HCT116 (cell line): ENCODE results near the gene ARMC2. TPM values are rescaled to one million over a fixed set of nuclear protein-coding genes. Genes with fewer than 3 reads are reported as not detected.

Experiments
- ATAC-seq: fragments of 200-7000 bp; cut with Tn5 transposase; 2 replicates; pipeline ENCODE4 v1.9.1; 2020; ENCODE audit warnings: mild to moderate bottlenecking, moderate library complexity
- BruUV-seq: library from RNA; stranded (reverse); fragments of 400-500 nt; replicated peaks from 2 replicates; lab custom pipeline; 2021; lab: Mats Ljungman, UMichigan
- CTCF ChIA-PET: fragments of 300-600 bp; sonication (Branson Sonifier 250); formaldehyde crosslinking; loops from one replicate; lab custom pipeline; 2021; ENCODE audit warnings: antibody characterized with exemption; lab: Charles Lee
- POLR2A ChIA-PET: fragments of 300-600, 350-600 bp; sonication (Branson Sonifier 250); formaldehyde crosslinking; loops from one replicate; lab custom pipeline; 2021; ENCODE audit warnings: antibody characterized with exemption; lab: Charles Lee
- RAD21 ChIA-PET, 2 experiments: fragments of 300-600 bp; sonication (Branson Sonifier 250); formaldehyde crosslinking; loops; one replicate each; lab custom pipeline; 2023; ENCODE audit warnings: low total read pairs in 2 of 2; ENCODE audit not compliant: uncharacterized antibody in 2 of 2, unreplicated experiment in 2 of 2, low non-redundant PET in 1 of 2; lab: Charles Lee
- DNase-seq: peaks from one replicate; pipeline ENCODE4 v3.0.0-alpha.2; 2010; ENCODE audit warnings: low read depth, low spot score
- H2AFZ ChIP-seq: fragments of 200-600 bp; shearing (Covaris generic), sonication (generic); 2 replicates; pipeline ENCODE4 v1.6.1; 2017; ENCODE audit warnings: low read depth, mixed run types, mixed read lengths, antibody characterized with exemption, low read length; ENCODE audit not compliant: poor library complexity, severe bottlenecking
- H3K27ac ChIP-seq: 2 replicates; pipeline ENCODE4 v1.5.1; 2012; ENCODE audit warnings: low read depth, low read length
- H3K27me3 ChIP-seq: fragments of 200-600 bp; sonication (generic); 2 replicates; pipeline ENCODE4 v1.6.1; 2016; ENCODE audit warnings: mixed run types, low read length, mixed read lengths; ENCODE audit not compliant: insufficient read depth
- H3K36me3 ChIP-seq, 2 experiments: fragments of 200-500 bp in 1 of 2; fragments of 200-600 bp in 1 of 2; sonication (Bioruptor generic) in 1 of 2; sonication (generic) in 1 of 2; 2 replicates each; pipeline versions ENCODE4 v1.5.1 to v1.6.1; 2014 to 2016; ENCODE audit warnings: low read length in 2 of 2, inconsistent platforms in 1 of 2, mixed read lengths in 1 of 2, mixed run types in 1 of 2; ENCODE audit not compliant: insufficient read depth in 2 of 2, control insufficient read depth in 1 of 2
- H3K4me1 ChIP-seq, 2 experiments: fragments of 200-600 bp in 1 of 2; sonication (generic) in 1 of 2; 2 replicates each; pipeline versions ENCODE4 v1.5.1 to v1.6.1; 2012 to 2017; ENCODE audit warnings: low read length in 2 of 2, inconsistent platforms in 1 of 2, mild to moderate bottlenecking in 1 of 2, mixed read lengths in 1 of 2, mixed run types in 1 of 2, moderate library complexity in 1 of 2; ENCODE audit not compliant: insufficient read depth in 2 of 2, control insufficient read depth in 1 of 2
- H3K4me2 ChIP-seq: fragments of 200-600 bp; sonication (generic); 2 replicates; pipeline ENCODE4 v1.6.1; 2017; ENCODE audit warnings: mixed run types, low read length, mixed read lengths
- H3K4me3 ChIP-seq, 2 experiments: fragments of 200-600 bp in 1 of 2; sonication (generic) in 1 of 2; replicated peaks in 1 of 2; 2 replicates each; pipeline ENCODE4 v1.5.1; 2011 to 2016; ENCODE audit warnings: low read length in 2 of 2, control low read depth in 1 of 2, low read depth in 1 of 2, mild to moderate bottlenecking in 1 of 2, mixed read lengths in 1 of 2, mixed run types in 1 of 2
- H3K79me2 ChIP-seq: fragments of 200-600 bp; sonication (generic); 2 replicates; pipeline ENCODE4 v1.6.1; 2017; ENCODE audit warnings: mild to moderate bottlenecking, mixed run types, low read length, moderate library complexity, mixed read lengths; ENCODE audit not compliant: insufficient read depth
- H3K9ac ChIP-seq: fragments of 200-600 bp; sonication (generic); 2 replicates; pipeline ENCODE4 v1.6.1; 2016; ENCODE audit warnings: low read length, mixed read lengths
- H3K9me2 ChIP-seq: fragments of 200-600 bp; sonication (generic), shearing (Covaris generic); 2 replicates; pipeline ENCODE4 v1.6.1; 2017; ENCODE audit warnings: mixed run types, mild to moderate bottlenecking, moderate library complexity; ENCODE audit not compliant: insufficient read depth
- H3K9me3 ChIP-seq, 2 experiments: fragments of 200-500 bp in 1 of 2; fragments of 200-600 bp in 1 of 2; sonication (Bioruptor generic) in 1 of 2; sonication (generic) in 1 of 2; 2 replicates each; pipeline ENCODE4 v1.6.1; 2014 to 2017; ENCODE audit warnings: low read length in 2 of 2, mixed read lengths in 2 of 2, inconsistent platforms in 1 of 2, low read depth in 1 of 2, mild to moderate bottlenecking in 1 of 2, mixed run types in 1 of 2, moderate library complexity in 1 of 2; ENCODE audit not compliant: control insufficient read depth in 1 of 2, insufficient read depth in 1 of 2
- H4K20me1 ChIP-seq: fragments of 200-600 bp; sonication (generic), shearing (Covaris generic); 2 replicates; pipeline ENCODE4 v1.6.1; 2017; ENCODE audit warnings: mixed run types, mild to moderate bottlenecking, moderate library complexity; ENCODE audit not compliant: insufficient read depth
- JUND ChIP-seq: IDR thresholded peaks from 2 replicates; pipeline ENCODE4 v1.6.1; 2012
- MAX ChIP-seq: IDR thresholded peaks from 2 replicates; pipeline ENCODE4 v1.6.1; 2012
- RAD21 ChIP-seq: IDR thresholded peaks from 2 replicates; pipeline ENCODE4 v1.6.1; 2012; ENCODE audit warnings: low read depth, mild to moderate bottlenecking
- SIN3A ChIP-seq: IDR thresholded peaks from 2 replicates; pipeline ENCODE4 v1.6.1; 2012; ENCODE audit warnings: low read depth
- SP1 ChIP-seq: IDR thresholded peaks from 2 replicates; pipeline ENCODE4 v1.6.1; 2012; ENCODE audit warnings: low read depth
- TCF7L2 ChIP-seq: IDR thresholded peaks from 2 replicates; pipeline ENCODE4 v1.7.0; 2011; ENCODE audit warnings: borderline replicate concordance, inconsistent platforms; ENCODE audit not compliant: insufficient read depth, insufficient read length; ENCODE audit errors: extremely low read depth
- ZBTB33 ChIP-seq: IDR thresholded peaks from 2 replicates; pipeline ENCODE4 v1.6.1; 2011; ENCODE audit warnings: mild to moderate bottlenecking, low read length, moderate library complexity; ENCODE audit not compliant: insufficient replicate concordance; ENCODE audit errors: extremely low read depth
- intact Hi-C: fragments of 100-400 bp; cut with micrococcal nuclease; formaldehyde crosslinking; loops from 2 replicates; pipeline ENCODE4 v1.10.0; 2022
- total RNA-seq: library from RNA; stranded (reverse); gene quantifications from one replicate; pipeline ENCODE4 v1.2.1, GENCODE V29; 2021; ENCODE audit not compliant: unreplicated experiment

The ARMC2 gene
- total RNA-seq, 1 experiment from 2014 or later = 3.6 TPM

- no peak overlapping the region for H3K27ac ChIP-seq
- TF ChIP-seq ZBTB33 (no peak), SIN3A (no peak), RAD21 (peak; percentile 15; the same call in 1 of the 2 replicates), JUND (no peak), TCF7L2 (no peak), MAX (no peak), SP1 (no peak)
- H3K9me2 ChIP-seq = no peaks in the 10 kb centered on the region
- H3K9me3 ChIP-seq = no peaks in the 10 kb centered on the region
- RAD21 ChIA-PET = no interaction called here
- CTCF ChIA-PET = no interaction called here
- POLR2A ChIA-PET = no interaction called here
- no TSS peak for BruUV-seq
- no peaks in the 10 kb centered on the region for H3K27me3 ChIP-seq
- no peak overlapping the region for H2AFZ ChIP-seq
- intact Hi-C loops = no loop called here
- H3K79me2 ChIP-seq = no peaks in the 10 kb centered on the region
- no peaks in the 10 kb centered on the region for H4K20me1 ChIP-seq
- H3K9ac ChIP-seq = no peak overlapping the region
- DNase-seq (no peak), ATAC-seq (no peak)
- no peak overlapping the region for H3K4me2 ChIP-seq
- H3K36me3 ChIP-seq = no peaks in the 10 kb centered on the region
- no peak overlapping the region for H3K4me3 ChIP-seq
- no peaks in the 10 kb centered on the region for H3K4me1 ChIP-seq
Observed at GRCh38 chr6:108944071-108944470, 95.8 kb downstream of the ARMC2 start.
